NCI-H446 (cell line): ENCODE results near the gene YEATS2.
"Not testable (repeated sequence)": the region's sequence is repeated elsewhere in the genome, so short reads cannot be mapped to it uniquely, and the experiment has no call there.

Source experiments
- DNase-seq, 2 experiments: peaks; one replicate each; lab custom pipeline; 2025; lab: John Stamatoyannopoulos, UW

Gene YEATS2

DNA sequence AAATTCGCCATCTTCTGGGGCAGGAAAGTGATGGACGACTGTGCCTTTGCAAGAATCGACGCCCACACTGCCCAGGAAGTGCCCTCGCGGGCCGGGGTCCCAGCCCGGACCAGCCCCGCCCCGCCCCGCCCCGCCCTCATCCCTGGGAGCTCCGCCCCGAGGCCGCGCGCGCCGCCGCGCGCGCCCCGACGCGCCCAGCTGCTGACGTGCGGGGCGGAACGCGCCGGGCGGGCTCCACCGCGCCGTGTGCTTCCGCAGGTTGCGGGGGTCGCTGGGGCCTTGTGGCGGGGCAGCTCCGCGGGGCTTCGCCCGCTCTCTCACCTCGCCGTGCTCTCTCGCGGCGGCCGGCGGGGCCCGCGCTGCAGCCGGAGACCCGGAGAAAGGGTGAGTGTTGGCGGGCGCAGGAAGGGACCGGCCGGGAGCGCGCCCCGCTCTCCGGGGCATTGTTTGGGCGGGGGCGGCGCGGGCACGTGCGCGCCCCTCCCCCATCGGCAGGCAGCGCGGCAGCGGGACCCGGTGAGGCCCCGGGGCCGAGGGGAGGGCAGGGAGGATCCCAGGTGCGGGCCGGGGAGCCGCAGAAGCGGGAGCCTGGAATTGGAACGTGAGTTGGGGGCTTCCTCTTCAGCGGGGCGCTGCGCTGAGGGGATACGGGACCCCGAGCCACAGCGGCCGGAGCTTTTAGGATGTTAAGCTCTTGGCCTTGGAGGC, at the start of gene YEATS2:
Gene YEATS2, plus strand, starts transcription at position 188 of the 708 bp plus-strand sequence. CDS start 17,366 bp downstream, outside the sequence.
- DNase-seq = peak; percentile 57 to 86

DNA sequence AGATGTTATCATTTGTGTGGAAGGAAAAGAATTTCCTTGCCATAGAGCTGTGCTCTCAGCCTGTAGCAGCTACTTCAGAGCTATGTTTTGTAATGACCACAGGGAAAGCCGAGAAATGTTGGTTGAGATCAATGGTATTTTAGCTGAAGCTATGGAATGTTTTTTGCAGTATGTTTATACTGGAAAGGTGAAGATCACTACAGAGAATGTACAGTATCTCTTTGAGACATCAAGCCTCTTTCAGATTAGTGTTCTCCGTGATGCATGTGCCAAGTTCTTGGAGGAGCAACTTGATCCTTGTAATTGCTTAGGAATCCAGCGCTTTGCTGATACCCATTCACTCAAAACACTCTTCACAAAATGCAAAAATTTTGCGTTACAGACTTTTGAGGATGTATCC, 47.0 kb upstream of the YEATS2 start:
- no peak for DNase-seq

DNA sequence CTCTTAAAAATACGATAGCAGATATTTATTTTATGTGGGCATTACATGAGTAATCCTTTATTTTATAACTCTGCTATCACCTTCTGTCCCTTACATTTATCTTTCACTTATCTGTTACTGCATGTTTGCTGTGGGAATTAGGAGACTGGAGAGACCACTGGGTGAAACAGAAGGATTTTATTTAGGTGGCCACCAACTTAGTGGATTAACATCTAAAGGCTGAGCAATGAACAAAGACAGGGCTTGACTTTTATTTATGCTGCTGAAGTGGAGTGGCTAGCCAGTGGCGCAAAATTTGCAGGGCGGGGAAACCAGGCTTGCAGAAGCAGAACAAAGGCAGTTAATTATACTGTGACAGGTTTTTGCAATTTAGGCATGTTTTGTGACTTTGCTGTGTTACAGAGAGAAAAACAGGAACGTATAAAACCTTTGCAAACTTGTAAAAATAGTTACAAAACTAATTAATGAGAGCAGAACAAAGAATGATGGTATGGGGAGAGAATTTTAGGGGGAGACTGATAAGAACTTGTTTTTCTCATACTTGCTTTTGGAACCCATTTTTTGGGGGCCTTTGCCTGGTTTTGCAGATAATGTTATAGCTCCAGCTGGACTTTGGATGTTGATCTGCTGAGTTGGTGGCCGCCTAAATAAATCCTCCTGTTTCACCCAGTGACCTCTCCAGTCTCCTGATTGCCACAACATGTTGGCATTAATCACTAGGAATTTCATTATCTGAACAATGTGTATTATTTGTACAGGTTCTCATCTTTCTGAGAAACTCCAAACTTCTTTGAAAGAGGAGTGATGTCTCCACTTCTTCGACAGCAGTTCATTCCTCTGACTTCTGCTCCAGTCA, 44.2 kb upstream of the YEATS2 start:
- peak in 1 of 2 experiments; percentile 2 for DNase-seq

DNA sequence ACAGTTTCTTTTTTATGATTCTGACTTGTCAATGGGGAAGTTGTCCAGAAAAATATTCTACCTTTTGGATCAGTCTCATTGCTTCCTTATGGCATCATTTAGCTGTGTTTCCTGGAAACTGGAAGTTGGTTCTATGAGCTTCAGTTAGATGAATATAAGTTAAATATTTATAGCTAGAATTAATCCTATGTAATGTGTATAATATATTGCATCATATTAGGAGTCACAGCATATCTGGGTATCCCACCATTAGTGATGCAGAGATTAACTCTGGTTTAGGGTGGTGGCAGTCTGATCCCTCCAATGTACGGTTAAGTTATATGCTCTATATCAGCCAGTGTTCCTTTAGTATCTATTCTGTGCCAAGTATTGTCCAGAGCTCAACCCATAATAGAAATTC, 42.9 kb upstream of the YEATS2 start:
- DNase-seq = no peak

DNA sequence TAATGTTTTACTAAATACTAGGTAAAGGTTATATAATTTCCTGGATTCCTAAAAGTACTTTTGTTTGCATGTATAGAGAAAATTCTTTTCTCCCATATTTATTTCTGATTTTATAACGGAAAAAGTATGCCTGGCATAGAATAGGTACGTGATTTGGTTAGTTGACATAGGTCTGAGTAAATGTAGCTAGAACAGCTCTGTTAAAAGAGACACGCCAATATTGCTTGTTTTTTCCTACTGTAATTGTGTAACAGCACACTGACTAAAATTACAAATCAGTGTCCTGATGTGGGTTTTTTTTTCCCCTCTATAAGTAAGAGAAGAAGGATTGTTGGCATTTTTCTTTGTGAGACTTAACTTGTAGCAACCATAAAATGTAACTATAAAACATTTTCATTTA, 35.5 kb upstream of the YEATS2 start:
- DNase-seq = no peak

DNA sequence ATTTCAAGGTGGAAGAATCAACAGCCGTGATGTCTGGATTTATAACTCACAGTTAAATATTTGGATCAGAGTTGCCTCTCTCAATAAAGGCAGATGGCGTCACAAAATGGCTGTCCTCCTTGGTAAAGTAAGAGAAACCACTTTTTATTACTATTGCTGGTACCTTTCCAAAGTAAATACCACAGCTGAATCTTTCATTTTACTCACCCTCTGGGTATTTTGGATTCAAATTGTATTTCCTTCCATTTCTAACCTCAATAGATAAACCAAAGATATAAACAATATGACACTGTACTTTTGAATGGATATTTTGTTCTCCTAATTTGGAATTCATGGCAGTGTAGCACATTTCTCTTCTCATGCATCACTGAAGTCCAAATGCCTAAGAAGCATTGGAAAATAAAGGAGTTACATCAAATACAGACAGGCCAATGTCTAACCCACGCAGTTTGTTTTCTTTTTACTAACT, 32.6 kb upstream of the YEATS2 start:
- no peak for DNase-seq

DNA sequence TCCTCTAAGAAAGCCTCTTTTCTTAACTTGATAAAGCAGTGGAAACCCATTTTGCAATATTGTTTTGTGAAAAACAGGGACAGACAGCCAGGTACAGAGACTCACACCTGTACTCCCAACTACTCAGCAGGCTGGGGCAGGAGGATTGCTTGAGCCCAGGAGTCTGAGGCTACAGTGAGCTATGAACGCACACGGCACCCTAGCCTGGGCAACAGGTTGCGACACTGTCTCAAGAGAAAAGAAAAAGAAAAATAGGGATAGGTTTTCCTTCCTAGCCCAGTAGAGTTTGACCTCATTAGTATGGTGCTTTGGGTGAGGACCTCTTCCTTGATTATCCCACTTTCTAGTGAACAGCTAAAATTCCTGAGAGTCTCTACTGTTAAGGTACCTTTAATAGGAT, 17.5 kb upstream of the YEATS2 start:
- no peak for DNase-seq

DNA sequence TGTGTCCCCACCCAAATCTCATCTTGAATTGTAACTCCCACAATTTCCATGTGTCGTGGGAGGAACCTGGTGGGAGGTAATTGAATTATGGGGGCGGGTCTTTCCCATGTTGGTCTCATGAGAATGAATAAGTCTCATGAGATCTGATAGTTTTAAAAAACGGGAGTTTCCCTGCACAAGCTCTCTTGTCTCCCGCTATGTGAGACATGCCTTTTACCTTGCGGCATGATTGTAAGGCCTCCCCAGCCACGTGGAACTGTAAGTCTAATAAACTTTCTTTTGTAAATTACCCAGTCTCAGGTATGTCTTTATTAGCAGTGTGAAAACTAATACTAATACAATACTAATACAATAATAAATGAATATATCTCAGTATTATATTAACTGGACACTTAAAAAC, 9.9 kb upstream of the YEATS2 start:
- DNase-seq = no peak

DNA sequence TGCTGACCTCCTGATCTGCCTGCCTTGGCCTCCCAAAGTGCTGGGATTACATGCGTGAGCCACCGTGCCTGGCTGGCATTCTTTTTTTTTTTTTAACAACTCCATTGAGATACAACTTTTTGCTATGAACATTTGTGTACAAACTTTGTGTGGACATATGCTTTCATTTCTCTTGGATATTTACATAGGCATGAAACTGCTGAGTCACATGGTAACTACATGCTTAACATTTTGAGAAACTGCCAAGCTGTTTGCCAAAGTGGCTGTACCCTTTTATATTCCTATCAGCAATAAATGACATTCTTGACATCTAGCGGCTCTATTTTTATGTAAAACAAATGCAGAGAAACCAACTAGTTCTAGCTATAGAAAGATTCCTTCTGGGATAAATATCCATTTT, 8.7 kb upstream of the YEATS2 start:
- DNase-seq = peak in 1 of 2 experiments; percentile 7

DNA sequence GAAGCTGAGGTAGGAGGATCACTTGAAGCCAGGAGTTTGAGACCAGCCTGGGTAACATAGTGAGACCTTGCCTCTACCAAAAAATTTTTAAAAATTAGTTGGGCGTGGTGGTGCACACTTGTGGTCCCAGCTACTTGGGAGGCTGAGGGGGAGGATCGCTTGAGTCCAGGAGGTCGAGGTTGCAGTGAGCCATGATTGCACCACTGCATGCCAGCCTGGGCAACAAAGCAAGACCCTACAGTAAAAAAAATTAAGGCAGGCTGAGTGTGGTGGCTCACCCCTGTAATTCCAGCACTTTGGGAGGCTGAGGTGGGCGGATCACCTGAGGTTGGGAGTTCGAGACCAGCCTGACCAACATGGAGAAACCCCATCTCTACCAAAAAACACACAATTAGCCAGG, 8.0 kb upstream of the YEATS2 start:
- DNase-seq = not testable (repeated sequence)

DNA sequence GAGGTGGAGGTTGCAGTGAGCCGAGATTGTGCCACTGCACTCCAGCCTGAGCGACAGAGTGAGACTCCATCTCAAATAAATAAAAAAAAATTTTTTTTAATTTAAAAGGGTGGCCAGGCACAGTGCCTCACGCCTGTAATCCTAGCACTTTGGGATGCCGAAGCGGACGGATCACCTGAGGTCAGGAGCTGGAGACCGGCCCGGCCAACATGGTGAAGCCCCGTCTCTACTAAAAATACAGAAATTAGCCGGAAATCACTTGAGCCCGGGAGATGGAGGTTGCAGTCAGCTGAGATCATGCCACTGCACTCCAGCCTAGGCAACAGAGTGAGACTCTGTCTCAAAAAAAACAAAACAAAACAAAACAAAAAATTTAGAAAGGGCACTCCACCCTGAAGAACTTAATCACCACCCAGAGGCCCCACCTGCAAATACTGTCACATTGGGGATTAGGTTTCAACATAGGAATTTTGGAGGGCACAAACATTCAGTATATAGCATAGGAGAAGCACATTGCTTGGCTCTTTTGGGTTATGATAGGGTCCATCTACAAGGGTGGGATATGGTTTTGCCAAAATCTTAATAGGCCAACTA, 7.1 kb upstream of the YEATS2 start:
- no peak for DNase-seq

DNA sequence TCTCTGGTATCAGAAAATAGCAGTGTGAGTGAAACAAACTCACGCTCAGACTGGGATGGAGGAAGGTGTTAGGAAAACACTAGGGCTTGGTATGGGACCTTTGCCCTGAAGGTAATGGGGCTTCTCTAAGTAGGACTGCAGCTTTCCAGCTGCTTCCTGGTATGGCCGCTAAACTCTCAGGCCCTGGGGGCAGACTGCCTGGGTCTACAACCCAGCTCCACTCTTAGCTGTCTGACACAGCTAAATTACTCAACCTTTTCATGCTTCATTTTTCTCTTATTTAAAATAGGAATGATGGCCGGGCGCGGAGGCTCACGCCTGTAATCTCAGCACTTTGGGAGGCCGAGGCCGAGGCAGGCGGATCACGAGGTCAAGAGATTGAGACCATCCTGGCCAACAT, 5.2 kb upstream of the YEATS2 start:
- DNase-seq = no peak

DNA sequence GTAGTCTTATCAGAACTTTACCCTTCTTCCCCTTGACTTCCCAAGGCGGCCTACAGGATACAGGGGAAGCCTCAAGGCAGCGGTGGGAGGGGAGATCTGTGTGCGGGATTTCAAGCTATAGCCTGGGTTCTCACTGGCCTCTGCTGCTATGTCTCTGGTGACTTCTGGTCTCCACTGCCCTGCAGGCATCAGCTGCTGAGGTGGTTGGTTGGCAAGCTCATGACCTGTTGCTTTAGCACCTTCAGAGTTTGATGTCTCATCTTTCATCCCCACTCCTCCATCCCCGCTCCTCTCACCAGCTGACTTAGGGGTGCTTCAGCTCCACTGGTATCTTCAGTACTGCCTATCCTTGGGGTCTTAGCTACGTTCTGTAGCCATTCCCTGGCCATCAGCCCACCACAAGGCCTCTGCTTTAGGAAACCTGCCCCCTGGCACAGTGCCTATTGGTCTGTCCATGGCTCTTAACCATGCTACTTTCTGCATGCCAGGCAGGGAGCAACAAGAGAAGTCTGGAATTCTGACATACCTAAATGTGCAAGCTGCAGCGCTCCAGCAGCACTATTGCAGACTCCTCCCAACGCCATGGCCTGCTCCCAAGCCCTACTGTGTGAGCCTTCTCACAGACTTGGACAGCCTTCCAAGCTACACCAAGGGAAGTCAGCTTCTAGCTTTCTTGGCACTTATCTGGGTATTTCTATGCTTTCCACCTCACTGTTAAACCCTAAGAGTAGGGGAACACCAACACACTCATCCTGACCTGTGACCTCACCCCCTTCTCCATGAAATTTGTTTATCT, 1.8 kb upstream of the YEATS2 start:
- no peak for DNase-seq

DNA sequence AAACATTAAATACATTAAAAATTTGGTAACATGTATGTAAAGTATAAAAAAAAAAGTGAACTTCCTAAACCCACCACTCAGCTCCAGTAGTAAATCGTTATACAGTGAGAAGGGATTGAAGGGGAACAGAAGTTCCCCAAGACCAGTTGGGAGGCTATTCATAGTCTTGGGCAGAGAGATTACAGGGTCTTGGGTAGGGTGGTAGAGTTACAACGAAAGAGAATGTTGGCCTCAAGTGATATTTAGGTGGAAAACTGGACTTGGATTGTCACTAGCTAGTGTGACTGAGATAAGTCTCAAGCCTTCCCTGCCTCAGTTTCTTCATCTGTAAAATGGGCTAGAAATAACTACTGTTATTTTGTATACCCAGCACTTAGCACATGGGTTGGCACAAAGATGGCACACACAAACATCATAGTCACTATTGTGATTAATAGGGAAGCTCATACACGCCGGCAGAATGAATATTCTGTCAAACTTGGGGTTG, 431 bp upstream of the YEATS2 start:
- no peak for DNase-seq

DNA sequence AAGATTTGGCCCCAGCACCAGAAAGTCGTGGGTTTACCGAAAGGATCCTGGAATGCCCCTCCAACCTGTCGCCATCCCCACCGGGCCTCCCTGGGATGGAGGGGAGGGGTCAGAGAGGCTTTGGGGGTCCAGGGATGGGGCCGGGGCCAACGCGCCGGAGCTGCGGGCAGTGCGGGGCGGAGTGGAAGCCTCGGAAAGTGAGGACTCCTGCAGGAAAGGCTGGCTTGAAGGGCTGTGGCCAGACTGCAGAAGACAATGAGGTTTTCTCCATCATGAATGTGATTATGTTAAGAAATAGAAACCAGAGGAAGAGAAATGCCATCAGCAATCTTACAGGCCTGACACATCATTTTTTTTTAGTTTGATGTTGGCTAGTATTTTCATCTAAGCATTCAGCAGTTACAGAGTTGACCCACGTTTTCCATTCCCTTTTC, 738 bp downstream of the YEATS2 start:
- no peak for DNase-seq

DNA sequence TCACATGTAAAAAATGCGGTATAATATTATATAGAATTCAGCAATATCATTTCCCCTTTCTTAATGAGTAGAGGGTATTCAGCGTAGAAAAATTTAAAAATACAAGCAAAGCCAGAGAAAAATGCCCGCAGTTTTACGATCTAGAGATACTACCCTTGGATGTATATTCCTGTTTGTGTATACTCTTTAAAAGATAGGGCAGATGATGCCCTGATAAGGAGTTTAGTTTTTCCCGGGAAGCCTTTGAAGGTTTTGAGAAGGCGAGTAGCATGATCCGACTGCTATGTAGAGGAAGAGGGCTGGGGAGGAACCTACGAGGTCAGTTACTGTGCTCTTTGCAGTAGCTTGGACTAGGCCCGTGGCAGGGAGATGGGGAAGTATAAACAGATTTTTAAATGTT, 1.2 kb downstream of the YEATS2 start:
- peak in 1 of 2 experiments; percentile 32 for DNase-seq

DNA sequence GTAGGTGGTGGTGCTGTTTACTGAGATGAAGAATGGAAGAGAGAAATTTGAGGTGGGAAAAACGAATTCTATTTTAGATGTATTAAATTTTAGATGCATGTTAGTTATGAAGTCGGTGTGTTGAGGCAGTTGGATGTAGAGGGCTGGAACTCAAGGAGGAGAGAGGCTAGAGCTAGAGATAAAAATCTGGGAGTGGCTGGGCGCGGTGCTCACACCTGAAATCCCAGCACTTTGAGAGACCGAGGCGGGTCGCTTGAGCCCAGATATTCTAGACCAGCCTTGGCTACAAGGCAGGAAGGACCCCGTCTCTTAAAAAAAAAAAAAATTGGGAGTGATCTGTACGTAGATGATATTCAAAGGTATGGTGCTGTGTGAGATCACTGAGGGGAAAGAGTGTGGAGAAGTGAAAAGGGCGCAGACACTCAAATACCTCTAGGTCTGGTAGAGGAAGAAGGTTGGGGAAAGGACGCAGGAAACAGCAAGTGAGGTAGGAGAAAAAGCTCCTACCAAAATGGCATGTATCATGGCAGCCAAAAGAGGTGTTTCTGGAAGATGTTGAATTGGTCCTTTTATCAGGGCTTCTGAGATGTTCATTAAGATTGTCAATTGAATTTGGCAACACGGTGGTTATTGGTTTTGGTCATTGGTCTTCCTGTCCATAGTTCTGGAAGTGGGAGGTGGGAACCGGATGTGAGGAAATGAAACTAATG, 1.8 kb downstream of the YEATS2 start:
- no peak for DNase-seq

DNA sequence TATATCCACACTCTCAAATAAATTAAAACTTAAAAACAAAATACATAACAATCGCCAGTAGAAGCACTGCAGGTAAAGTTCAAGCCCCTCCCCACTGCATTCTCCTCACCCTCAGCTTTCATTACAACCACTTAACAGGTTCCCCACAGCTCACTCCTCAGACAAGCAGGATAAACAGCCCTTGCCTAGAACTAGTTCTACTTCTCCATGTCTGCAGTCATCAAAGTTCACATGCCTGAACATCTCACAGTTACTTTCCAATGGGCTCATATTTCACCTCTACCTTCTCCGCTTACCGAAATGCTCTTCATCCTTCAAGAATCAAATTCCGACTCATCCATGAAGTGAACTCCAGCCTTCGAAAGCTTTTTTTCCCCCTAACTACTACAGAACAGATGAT, 4.1 kb downstream of the YEATS2 start:
- no peak for DNase-seq

DNA sequence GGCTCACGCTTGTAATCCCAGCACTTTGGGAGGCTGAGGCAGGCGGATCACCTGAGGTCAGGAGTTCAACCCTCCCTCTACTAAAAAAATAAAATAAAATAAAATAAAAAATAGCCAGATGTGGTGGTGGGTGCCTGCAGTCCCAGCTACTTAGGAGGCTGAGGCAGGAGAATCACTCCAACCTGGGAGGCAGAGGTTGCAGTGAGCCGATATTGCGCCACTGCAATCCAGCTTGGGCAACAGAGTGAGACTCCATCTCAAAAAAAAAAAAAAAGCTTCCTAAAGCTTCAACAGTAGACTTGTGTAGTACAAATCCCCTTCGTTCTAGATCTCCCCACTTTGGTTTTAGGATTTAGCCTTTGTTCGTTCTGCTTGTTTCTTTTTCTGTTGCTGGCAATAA, 6.3 kb downstream of the YEATS2 start:
- not testable (repeated sequence) for DNase-seq

DNA sequence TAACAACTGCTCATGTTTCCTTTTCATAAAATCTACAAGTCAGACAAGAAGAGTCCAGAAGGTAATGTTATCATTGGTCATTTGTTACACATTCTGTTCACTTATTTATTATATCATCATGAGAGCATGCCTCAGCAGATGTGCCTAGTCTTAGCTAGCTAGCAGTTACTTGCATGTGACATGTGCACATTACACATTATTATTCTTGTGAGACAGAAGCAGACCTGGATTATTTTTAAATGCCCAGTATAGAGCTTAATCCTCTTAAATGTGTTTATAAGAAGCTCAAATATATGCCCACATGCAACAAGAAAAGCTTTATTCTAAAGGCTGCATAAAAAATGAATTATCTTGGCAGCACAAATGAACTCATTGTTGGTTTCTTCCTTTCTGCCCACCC, 12.6 kb downstream of the YEATS2 start:
- peak in 1 of 2 experiments; percentile 11 for DNase-seq

DNA sequence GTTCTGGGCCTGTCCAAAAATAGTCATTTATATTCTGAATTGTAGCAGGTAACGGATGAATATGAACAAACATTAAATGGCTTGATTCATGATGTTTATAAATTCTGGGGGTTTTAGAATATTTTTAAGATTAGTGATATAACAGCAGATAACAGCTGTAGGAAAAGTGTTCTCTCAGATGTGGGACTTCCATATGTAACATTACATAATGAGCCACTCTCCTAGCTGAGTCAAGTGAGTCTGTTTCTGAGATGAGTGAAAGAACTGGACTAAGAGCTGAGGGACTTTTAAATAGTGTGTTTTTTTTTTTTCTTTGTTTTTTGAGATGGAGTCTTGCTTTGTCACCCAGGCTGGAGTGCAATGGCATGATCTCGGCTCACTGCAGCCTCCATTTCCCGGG, 13.9 kb downstream of the YEATS2 start:
- no peak for DNase-seq
